ENCODE results near the gene UBE2D4. TPM values are rescaled to one million over a fixed set of nuclear protein-coding genes. Genes with fewer than 3 reads are reported as not detected.
A peak's percentile ranks its signal among the peaks of the same experiment; 100 is the strongest.

The UBE2D4 gene
- total RNA-seq, 1 experiment from 2014 or later = 29.3 TPM

DNA sequence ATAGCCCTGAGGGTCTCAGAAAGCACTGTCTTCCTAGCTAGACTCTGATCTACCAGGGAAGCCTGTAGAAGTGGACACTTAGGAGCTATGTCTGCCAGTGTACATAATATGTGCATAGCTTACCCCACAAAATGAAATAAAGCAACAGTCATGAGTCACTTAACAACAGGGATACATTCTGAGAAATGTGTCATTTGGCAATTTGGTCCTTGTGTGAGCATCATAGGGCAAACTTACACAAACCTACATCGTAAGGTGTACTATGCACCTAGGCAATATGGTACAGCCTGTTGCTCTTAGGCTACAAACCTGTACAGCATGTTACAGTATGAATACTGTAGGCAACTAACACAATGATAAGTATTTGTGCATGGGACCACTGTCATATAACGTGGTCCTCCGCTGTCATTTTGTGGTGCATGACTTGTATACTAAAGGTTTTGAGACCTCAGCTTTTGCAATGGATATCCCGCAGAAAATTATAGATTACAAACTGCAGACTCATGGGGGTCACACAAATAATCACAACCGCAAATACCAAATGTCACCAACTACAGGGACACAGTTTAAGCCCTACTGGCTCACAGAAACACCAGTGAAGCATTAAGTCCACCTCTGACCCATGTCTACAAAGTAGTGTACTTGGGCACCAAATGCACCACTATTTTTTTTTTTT is 21.6 kb upstream of the UBE2D4 start:
- DNase-seq = no peak
- Histone ChIP-seq H3K27ac (ENCODE audit: low read length) (no peak overlapping the region), H3K9ac (ENCODE audit: low read length) (peak overlapping the region; percentile 74; the same call in 1 of the 2 replicates), H3K36me3 (ENCODE audit: insufficient read depth, low read length) (no peaks in the 10 kb centered on the region), H3K4me3 (ENCODE audit: low read length) (peak overlapping the region; percentile 75; the same call in 1 of the 2 replicates), H3K4me1 (ENCODE audit: low read length) (peaks cover 25% of the 10 kb centered on the region), H3K27me3 (ENCODE audit: low read length) (no peaks in the 10 kb centered on the region), H3K9me3 (ENCODE audit: low read length) (no peaks in the 10 kb centered on the region), H2AFZ (ENCODE audit: low read length) (no peak overlapping the region), H3K9me2 (replicated peaks; ENCODE audit: insufficient read depth, low read length) (no peaks in the 10 kb centered on the region), H3K79me2 (ENCODE audit: low read length) (peaks cover 78% of the 10 kb centered on the region), H4K20me1 (ENCODE audit: insufficient read depth, low read depth, low read length) (no peaks in the 10 kb centered on the region; the same call in 1 of the 2 replicates), H3K4me2 (ENCODE audit: low read depth, low read length, poor library complexity, severe bottlenecking) (peak overlapping the region; percentile 93)

DNA sequence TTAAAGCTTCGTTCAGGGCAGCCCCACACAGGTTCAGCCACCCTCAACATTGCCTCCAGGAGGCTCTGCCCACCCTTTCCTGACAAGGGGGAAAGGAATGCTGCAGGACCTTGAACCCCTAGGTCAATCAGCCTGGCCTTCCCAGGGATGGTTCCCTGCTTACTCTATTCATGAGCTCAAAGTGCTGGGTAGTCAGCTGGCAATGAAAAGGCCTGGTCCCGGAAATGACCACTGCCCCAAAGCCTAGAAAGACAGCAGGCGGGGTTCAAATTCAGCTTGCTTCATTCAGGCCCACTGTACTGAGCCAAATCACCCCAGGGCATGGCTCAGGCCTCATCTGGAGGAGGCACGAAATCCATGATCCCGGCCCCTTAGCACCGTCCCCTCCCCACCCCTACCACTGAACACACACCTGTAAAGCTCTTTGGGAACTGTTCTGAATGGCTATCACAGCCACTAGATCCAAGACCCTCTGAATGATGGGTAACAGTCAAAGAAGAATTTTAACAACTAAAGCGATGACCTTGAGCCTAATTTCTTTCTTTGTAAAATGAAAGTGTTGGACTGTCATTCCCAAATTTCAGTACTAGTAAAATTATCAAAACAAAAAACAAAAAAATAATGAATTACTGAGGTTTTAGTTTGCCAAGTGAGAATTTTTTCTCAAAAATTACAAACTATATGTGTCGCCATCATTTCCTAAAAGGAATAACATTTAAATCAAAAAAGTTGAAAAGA is 20.9 kb upstream of the UBE2D4 start:
- peak overlapping the region; percentile 39; the same call in 1 of the 2 replicates for H3K27ac ChIP-seq (ENCODE audit: low read length)

DNA sequence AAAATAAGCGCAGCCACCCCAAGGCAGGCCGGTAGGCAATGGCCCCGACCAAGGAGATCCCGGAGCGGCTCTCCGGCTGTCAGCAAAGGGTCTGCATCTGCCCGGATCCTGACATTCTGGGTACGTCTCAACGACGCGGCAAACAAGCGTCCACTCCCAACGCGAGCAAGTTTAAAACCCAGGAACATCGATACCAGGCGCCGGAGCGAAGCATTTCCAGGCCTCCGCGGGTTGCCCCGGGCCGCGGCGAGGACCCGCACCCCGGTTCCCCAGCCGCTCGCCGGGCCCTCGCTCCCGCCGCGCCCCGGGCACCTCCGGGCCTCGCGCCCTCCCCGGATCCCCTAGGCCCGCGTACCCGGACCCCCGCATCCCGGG is 20.3 kb upstream of the UBE2D4 start:
- Histone ChIP-seq H3K9me3 (ENCODE audit: low read length) (no peaks in the 10 kb centered on the region), H2AFZ (ENCODE audit: low read length) (no peak overlapping the region), H3K79me2 (ENCODE audit: low read length) (peaks cover 76% of the 10 kb centered on the region), H3K4me1 (ENCODE audit: low read length) (peaks cover 25% of the 10 kb centered on the region), H3K27ac (ENCODE audit: low read length) (peak overlapping the region; percentile 39; the same call in 1 of the 2 replicates), H3K9me2 (replicated peaks; ENCODE audit: insufficient read depth, low read length) (no peaks in the 10 kb centered on the region), H3K4me2 (ENCODE audit: low read depth, low read length, poor library complexity, severe bottlenecking) (peak overlapping the region; percentile 93), H3K4me3 (ENCODE audit: low read length) (peak overlapping the region; percentile 75), H3K36me3 (ENCODE audit: insufficient read depth, low read length) (no peaks in the 10 kb centered on the region), H3K9ac (ENCODE audit: low read length) (peak overlapping the region; percentile 74), H4K20me1 (ENCODE audit: insufficient read depth, low read depth, low read length) (no peaks in the 10 kb centered on the region), H3K27me3 (ENCODE audit: low read length) (no peaks in the 10 kb centered on the region)
- DNase-seq = peak; percentile 76

More for the DNA sequence above, 20.9 kb upstream of the UBE2D4 start:
- no peaks in the 10 kb centered on the region for H3K36me3 ChIP-seq (ENCODE audit: insufficient read depth, low read length)
- no peaks in the 10 kb centered on the region for H3K9me3 ChIP-seq (ENCODE audit: low read length)
- no peaks in the 10 kb centered on the region for H3K9me2 ChIP-seq (replicated peaks; ENCODE audit: insufficient read depth, low read length)
- no peaks in the 10 kb centered on the region; the same call in 1 of the 2 replicates for H4K20me1 ChIP-seq (ENCODE audit: insufficient read depth, low read depth, low read length)
- peak overlapping the region; percentile 93 for H3K4me2 ChIP-seq (ENCODE audit: low read depth, low read length, poor library complexity, severe bottlenecking)
- H3K9ac ChIP-seq (ENCODE audit: low read length) = peak overlapping the region; percentile 74
- H3K4me3 ChIP-seq (ENCODE audit: low read length) = peak overlapping the region; percentile 75
- no peak overlapping the region for H2AFZ ChIP-seq (ENCODE audit: low read length)
- H3K79me2 ChIP-seq (ENCODE audit: low read length) = peaks cover 76% of the 10 kb centered on the region
- no peaks in the 10 kb centered on the region for H3K27me3 ChIP-seq (ENCODE audit: low read length)
- peaks cover 25% of the 10 kb centered on the region for H3K4me1 ChIP-seq (ENCODE audit: low read length)
- no peak for DNase-seq

DNA sequence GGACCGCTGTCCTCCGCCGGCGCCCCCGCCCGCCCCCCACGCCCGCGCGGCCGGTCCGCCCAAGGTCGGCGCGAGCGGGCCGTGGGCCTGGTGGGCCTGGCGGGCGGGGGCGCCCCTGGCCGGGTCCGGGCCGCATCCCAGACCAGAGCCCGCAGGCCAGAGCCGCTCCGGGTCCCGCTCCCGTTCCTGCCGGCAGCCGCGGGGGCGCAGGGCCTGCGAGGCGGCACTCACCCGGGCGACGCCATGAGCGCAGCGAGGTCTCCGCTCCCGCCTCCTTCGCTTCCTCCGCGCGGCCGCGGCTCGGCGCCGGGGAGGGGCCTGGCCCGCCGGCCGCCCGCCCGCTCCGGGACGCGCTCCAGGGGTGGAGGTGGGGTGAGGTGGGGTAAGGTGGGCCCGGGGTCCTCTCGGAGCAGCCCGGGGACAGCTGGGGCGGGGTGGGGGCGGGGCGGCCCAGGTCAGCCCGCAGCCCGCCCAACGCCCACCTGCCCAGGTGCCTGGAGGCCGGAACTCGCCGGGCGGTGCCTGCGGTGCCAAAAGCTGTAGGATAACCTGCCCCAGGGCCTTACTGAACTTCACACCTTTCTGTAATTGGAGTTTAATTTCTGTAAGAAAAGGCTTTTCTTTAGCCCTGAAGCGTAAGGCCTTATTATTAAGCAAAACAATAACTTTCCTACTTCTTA is 19.8 kb upstream of the UBE2D4 start, which contains the start of gene URGCP:
Gene URGCP (minus strand): TSS at position 266 of the 680 bp plus-strand sequence. CDS start 21 bp downstream, at position 245.
- no peaks in the 10 kb centered on the region for H3K36me3 ChIP-seq (ENCODE audit: insufficient read depth, low read length)
- peak within 1 kb of the TSS; percentile 93 for H3K4me2 ChIP-seq (ENCODE audit: low read depth, low read length, poor library complexity, severe bottlenecking)
- H3K4me3 ChIP-seq (ENCODE audit: low read length) = peak within 1 kb of the TSS; percentile 75
- peak within 1 kb of the TSS; percentile 84; the same call in 1 of the 2 replicates for H2AFZ ChIP-seq (ENCODE audit: low read length)
- peak; percentile 82 for DNase-seq
- no peaks in the 10 kb centered on the region for H3K9me2 ChIP-seq (replicated peaks; ENCODE audit: insufficient read depth, low read length)
- peak within 1 kb of the TSS; percentile 40; the same call in 1 of the 2 replicates for H3K27ac ChIP-seq (ENCODE audit: low read length)
- H3K27me3 ChIP-seq (ENCODE audit: low read length) = no peaks in the 10 kb centered on the region
- H3K9me3 ChIP-seq (ENCODE audit: low read length) = no peaks in the 10 kb centered on the region
- peak within 1 kb of the TSS; percentile 74 for H3K9ac ChIP-seq (ENCODE audit: low read length)
- peaks cover 71% of the 10 kb centered on the region for H3K79me2 ChIP-seq (ENCODE audit: low read length)
- no peaks in the 10 kb centered on the region for H4K20me1 ChIP-seq (ENCODE audit: insufficient read depth, low read depth, low read length)
- H3K4me1 ChIP-seq (ENCODE audit: low read length) = peaks cover 25% of the 10 kb centered on the region

DNA sequence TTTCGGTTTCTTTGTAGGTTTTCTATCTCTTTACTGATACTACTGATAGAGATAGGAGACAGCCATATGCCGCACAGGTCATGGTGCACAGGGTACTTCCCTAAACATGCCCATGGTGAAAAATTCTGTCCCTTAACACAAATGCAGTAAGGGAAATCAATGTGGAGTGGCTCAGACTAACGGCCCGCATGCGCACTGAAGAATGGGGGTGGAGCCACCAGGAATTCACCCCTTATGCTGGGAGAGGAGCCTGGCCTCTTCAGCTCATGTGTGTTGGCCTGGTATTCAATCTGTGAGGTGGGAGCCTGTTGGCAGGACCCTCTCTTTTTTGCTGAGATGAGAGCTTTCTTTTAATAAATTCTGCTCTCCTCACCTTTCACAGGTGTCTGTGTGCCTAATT is 11.4 kb upstream of the UBE2D4 start:
- no peak for DNase-seq
- no peaks in the 10 kb centered on the region for H4K20me1 ChIP-seq (ENCODE audit: insufficient read depth, low read depth, low read length)
- no peaks in the 10 kb centered on the region for H3K27me3 ChIP-seq (ENCODE audit: low read length)
- peaks cover 25% of the 10 kb centered on the region; the same call in 1 of the 2 replicates for H3K79me2 ChIP-seq (ENCODE audit: low read length)
- H2AFZ ChIP-seq (ENCODE audit: low read length) = no peak overlapping the region
- H3K9me2 ChIP-seq (replicated peaks; ENCODE audit: insufficient read depth, low read length) = no peaks in the 10 kb centered on the region
- H3K36me3 ChIP-seq (ENCODE audit: insufficient read depth, low read length) = peaks cover 3% of the 10 kb centered on the region; the same call in 1 of the 2 replicates
- H3K4me2 ChIP-seq (ENCODE audit: low read depth, low read length, poor library complexity, severe bottlenecking) = no peak overlapping the region
- H3K9ac ChIP-seq (ENCODE audit: low read length) = no peak overlapping the region
- no peaks in the 10 kb centered on the region for H3K9me3 ChIP-seq (ENCODE audit: low read length)
- H3K4me1 ChIP-seq (ENCODE audit: low read length) = no peaks in the 10 kb centered on the region
- H3K4me3 ChIP-seq (ENCODE audit: low read length) = no peak overlapping the region
- no peak overlapping the region for H3K27ac ChIP-seq (ENCODE audit: low read length)

DNA sequence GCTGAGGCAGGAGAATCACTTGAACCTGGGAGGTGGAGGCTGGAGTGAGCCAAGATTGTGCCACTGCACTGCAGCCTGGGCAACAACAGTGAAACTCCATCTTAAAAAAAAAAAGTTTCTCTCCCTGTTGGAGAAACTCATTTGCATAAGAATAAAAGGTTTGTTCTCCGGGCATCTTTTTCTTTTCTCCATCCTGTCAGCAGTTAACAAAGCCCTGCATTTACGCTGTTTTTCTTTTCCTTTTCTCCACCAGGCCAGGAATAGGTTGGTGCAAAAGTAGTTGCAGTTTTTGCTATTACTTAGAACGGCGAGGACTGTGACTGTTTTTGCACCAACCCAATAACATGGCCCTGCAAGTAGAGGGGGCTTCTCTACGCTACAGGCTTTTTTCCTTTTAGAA is 10.3 kb upstream of the UBE2D4 start:
- Histone ChIP-seq H3K4me3 (ENCODE audit: low read length) (no peak overlapping the region), H3K27ac (ENCODE audit: low read length) (no peak overlapping the region), H3K27me3 (ENCODE audit: low read length) (no peaks in the 10 kb centered on the region), H3K9me2 (replicated peaks; ENCODE audit: insufficient read depth, low read length) (no peaks in the 10 kb centered on the region), H3K79me2 (ENCODE audit: low read length) (peaks cover 17% of the 10 kb centered on the region; the same call in 1 of the 2 replicates), H4K20me1 (ENCODE audit: insufficient read depth, low read depth, low read length) (no peaks in the 10 kb centered on the region), H3K36me3 (ENCODE audit: insufficient read depth, low read length) (peaks cover 3% of the 10 kb centered on the region; the same call in 1 of the 2 replicates), H3K4me1 (ENCODE audit: low read length) (no peaks in the 10 kb centered on the region), H3K9me3 (ENCODE audit: low read length) (no peaks in the 10 kb centered on the region), H2AFZ (ENCODE audit: low read length) (no peak overlapping the region), H3K9ac (ENCODE audit: low read length) (no peak overlapping the region), H3K4me2 (ENCODE audit: low read depth, low read length, poor library complexity, severe bottlenecking) (no peak overlapping the region)
- DNase-seq = no peak

DNA sequence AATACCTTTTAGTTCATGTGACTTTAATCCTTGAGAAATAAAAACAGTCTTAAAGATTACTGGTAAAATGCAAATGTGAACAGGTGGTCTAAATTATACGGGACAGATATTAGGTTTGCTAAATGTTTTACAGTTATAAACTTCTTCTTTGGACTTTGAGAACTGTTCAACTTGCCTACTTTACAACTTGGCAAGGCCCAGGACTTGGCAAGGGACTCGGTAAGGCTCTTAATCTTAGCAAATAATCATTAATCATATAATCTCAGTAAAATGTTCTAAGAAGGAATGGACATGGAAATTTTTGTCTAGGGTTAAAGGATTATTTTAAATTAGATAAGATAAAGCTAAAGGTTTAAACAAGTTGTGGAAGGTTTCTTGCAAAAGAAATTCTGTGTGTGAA is 4.8 kb upstream of the UBE2D4 start:
- no peaks in the 10 kb centered on the region; the same call in 1 of the 2 replicates for H3K36me3 ChIP-seq (ENCODE audit: insufficient read depth, low read length)
- no peak overlapping the region for H3K27ac ChIP-seq (ENCODE audit: low read length)
- H3K9me2 ChIP-seq (replicated peaks; ENCODE audit: insufficient read depth, low read length) = no peaks in the 10 kb centered on the region
- H4K20me1 ChIP-seq (ENCODE audit: insufficient read depth, low read depth, low read length) = no peaks in the 10 kb centered on the region
- H3K9me3 ChIP-seq (ENCODE audit: low read length) = no peaks in the 10 kb centered on the region
- no peaks in the 10 kb centered on the region for H3K27me3 ChIP-seq (ENCODE audit: low read length)
- no peak for DNase-seq
- no peak overlapping the region for H3K4me2 ChIP-seq (ENCODE audit: low read depth, low read length, poor library complexity, severe bottlenecking)
- peaks cover 12% of the 10 kb centered on the region for H3K4me1 ChIP-seq (ENCODE audit: low read length)
- H2AFZ ChIP-seq (ENCODE audit: low read length) = no peak overlapping the region
- H3K79me2 ChIP-seq (ENCODE audit: low read length) = peaks cover 46% of the 10 kb centered on the region
- no peak overlapping the region for H3K9ac ChIP-seq (ENCODE audit: low read length)
- H3K4me3 ChIP-seq (ENCODE audit: low read length) = no peak overlapping the region

Data from Karpas-422 (cell line).